Measurements from ENCODE around the gene NAT14.

- TF ChIP-seq POLR2AphosphoS5 (IDR thresholded peaks at IDR 0.05; ENCODE audit: low read depth, low read length) = no peak
- TF ChIP-seq, protein P1, sequence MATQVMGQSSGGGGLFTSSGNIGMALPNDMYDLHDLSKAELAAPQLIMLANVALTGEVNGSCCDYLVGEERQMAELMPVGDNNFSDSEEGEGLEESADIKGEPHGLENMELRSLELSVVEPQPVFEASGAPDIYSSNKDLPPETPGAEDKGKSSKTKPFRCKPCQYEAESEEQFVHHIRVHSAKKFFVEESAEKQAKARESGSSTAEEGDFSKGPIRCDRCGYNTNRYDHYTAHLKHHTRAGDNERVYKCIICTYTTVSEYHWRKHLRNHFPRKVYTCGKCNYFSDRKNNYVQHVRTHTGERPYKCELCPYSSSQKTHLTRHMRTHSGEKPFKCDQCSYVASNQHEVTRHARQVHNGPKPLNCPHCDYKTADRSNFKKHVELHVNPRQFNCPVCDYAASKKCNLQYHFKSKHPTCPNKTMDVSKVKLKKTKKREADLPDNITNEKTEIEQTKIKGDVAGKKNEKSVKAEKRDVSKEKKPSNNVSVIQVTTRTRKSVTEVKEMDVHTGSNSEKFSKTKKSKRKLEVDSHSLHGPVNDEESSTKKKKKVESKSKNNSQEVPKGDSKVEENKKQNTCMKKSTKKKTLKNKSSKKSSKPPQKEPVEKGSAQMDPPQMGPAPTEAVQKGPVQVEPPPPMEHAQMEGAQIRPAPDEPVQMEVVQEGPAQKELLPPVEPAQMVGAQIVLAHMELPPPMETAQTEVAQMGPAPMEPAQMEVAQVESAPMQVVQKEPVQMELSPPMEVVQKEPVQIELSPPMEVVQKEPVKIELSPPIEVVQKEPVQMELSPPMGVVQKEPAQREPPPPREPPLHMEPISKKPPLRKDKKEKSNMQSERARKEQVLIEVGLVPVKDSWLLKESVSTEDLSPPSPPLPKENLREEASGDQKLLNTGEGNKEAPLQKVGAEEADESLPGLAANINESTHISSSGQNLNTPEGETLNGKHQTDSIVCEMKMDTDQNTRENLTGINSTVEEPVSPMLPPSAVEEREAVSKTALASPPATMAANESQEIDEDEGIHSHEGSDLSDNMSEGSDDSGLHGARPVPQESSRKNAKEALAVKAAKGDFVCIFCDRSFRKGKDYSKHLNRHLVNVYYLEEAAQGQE (IDR thresholded peaks at IDR 0.05; ENCODE audit: insufficient read depth in 1 of 2, low read depth in 2 of 2, low read length in 2 of 2) = no peak
These were observed 43.2 kb upstream of the NAT14 start for GRCh38 chr19:55441692-55442321.
